ENCODE measurements around the gene IMPDH2.

The IMPDH2 gene

DNA sequence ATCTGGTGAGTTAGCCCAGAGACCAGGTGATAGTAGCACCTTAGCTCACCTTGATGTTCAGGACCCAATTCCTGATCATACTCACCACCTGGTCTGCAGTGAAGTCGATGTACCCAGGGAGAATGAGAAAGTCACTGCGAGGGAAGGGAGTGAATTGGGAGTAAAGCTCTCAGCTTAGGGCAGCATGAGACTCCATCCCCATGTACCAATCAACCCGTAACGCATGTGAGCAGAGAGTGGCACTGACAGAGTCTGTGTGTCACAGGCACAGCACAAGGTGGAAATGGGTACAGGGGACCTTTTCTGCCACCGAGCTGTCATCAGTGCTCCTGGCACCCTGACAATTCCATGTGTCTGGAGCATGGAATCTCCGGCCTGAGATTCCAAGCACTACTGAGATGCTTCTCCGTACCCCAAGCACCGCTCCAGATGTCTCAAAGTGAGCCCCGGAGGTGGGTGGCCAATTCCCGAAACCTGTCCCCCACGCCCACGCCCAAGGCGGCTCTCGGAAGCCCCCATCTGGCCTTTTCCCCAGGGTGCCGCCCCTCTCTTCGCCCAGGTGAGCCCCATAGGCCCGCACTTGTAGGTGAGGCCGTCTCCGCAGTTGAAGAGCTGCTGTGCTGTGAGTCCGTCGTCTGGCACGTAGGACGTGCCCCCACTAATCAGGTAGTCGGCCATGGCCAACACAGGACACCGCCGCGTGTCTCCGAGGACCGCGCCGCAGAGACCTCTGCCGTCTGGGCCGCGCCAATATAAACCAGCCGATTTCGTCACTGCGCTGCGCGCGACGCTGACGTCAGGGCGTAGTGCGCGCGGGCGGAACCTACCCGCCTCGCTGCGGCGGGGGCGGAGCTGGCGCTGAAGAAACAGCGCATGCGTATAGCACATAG, at the start of gene IMPDH2:
TSS of gene IMPDH2 (minus strand) at position 726 of the 890 bp plus-strand sequence. CDS start at position 678, 48 bp downstream.
- H3K4me1 ChIP-seq (ENCODE audit: control insufficient read depth, insufficient read depth, low read length) = 0 out of 2 replicates have a peak, but pooled peaks cover 2% of the 10 kb centered on the region
- no peaks in the 10 kb centered on the region for H3K9me3 ChIP-seq (ENCODE audit: control insufficient read depth, insufficient read depth, low read length)
- H3K27ac ChIP-seq (ENCODE audit: low read length) = no peak within 1 kb of the TSS
- no CpG with 5 or more reads among the region's 55 CpGs for WGBS (ENCODE audit: insufficient coverage, insufficient read length)
- peak within 1 kb of the TSS; percentile 49; the same call in 1 of the 2 replicates for H3K4me3 ChIP-seq (ENCODE audit: low read length)
- H3K36me3 ChIP-seq (ENCODE audit: control insufficient read depth, insufficient read depth, low read length) = peaks cover 42% of the 10 kb centered on the region
- no peaks in the 10 kb centered on the region for H3K27me3 ChIP-seq (ENCODE audit: control insufficient read depth, insufficient read depth, low read length)
- DNase-seq (ENCODE audit: low read depth, low spot score) = peak; percentile 64

DNA sequence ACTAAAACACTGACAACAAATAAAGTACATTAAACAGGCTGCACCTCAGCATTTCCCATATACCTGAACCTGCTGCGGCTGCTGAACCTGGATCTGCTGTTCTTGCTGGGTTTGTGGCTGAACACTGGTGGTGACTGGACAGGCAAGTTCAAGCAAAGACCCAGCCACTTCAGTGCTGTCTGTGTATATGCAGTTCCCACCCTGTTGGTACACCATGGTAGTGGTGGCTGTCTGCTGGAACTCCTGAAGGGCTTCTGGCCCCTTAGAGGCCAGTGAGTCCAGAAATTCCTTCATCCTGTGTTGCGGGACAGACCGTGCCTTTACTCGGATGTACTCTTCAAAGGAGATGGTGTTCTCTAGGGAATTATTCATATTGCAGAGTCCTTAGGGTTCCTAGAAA, 47.4 kb upstream of the IMPDH2 start:
- DNase-seq (ENCODE audit: low read depth, low spot score) = no peak
- H3K27me3 ChIP-seq (ENCODE audit: control insufficient read depth, insufficient read depth, low read length) = no peaks in the 10 kb centered on the region
- no peaks in the 10 kb centered on the region for H3K4me1 ChIP-seq (ENCODE audit: control insufficient read depth, insufficient read depth, low read length)
- H3K9me3 ChIP-seq (ENCODE audit: control insufficient read depth, insufficient read depth, low read length) = no peaks in the 10 kb centered on the region
- WGBS (ENCODE audit: insufficient coverage, insufficient read length) = no CpG with 5 or more reads among the region's 4 CpGs
- peaks cover 26% of the 10 kb centered on the region for H3K36me3 ChIP-seq (ENCODE audit: control insufficient read depth, insufficient read depth, low read length)
- H3K27ac ChIP-seq (ENCODE audit: low read length) = no peak overlapping the region
- H3K4me3 ChIP-seq (ENCODE audit: low read length) = no peak overlapping the region

DNA sequence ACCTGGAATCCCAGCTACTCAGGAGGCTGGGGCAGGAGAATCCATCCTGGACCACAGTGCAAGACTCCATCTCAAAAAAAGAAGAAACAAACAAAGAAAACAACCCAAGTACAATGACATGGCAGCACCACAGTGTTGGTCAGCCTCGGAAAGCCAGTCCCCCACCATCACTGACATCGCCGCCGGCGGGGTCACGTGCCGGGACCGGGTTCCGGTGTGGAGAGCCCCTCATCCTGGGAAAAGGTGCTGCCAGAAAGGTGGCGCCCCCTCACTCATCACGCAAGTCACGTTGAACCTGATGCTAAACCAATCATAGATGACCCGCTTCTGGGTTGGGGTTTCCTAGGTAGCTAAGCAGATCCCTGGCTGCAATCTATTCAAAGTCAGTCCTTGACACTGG, 46.9 kb upstream of the IMPDH2 start:
- no peaks in the 10 kb centered on the region for H3K4me1 ChIP-seq (ENCODE audit: control insufficient read depth, insufficient read depth, low read length)
- no peak overlapping the region for H3K27ac ChIP-seq (ENCODE audit: low read length)
- no peaks in the 10 kb centered on the region for H3K27me3 ChIP-seq (ENCODE audit: control insufficient read depth, insufficient read depth, low read length)
- no peak overlapping the region for H3K4me3 ChIP-seq (ENCODE audit: low read length)
- no peaks in the 10 kb centered on the region for H3K9me3 ChIP-seq (ENCODE audit: control insufficient read depth, insufficient read depth, low read length)
- DNase-seq (ENCODE audit: low read depth, low spot score) = no peak
- no CpG with 5 or more reads among the region's 13 CpGs for WGBS (ENCODE audit: insufficient coverage, insufficient read length)
- H3K36me3 ChIP-seq (ENCODE audit: control insufficient read depth, insufficient read depth, low read length) = peaks cover 30% of the 10 kb centered on the region

DNA sequence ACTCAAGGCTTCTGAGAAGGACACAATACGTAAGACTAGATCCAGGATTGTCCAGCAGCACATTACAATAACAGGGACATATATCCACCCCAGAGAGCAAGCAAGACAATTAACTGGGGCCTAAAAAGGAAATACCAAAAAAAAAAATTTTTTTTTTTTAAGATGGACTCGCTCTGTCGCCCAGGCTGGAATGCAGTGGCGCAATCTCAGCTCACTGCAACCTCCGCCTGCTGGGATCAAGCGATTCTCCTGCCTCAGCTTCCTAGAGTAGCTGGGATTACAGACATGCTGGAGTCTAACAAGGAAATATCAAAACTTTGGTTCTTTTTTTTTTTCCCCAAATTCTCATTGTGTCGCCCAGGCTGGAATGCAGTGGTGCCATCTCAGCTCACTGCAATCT, 28.8 kb upstream of the IMPDH2 start:
- no peaks in the 10 kb centered on the region for H3K4me1 ChIP-seq (ENCODE audit: control insufficient read depth, insufficient read depth, low read length)
- peaks cover 18% of the 10 kb centered on the region for H3K36me3 ChIP-seq (ENCODE audit: control insufficient read depth, insufficient read depth, low read length)
- no peak overlapping the region for H3K4me3 ChIP-seq (ENCODE audit: low read length)
- DNase-seq (ENCODE audit: low read depth, low spot score) = no peak
- WGBS (ENCODE audit: insufficient coverage, insufficient read length) = no CpG with 5 or more reads among the region's 7 CpGs
- no peaks in the 10 kb centered on the region for H3K27me3 ChIP-seq (ENCODE audit: control insufficient read depth, insufficient read depth, low read length)
- H3K9me3 ChIP-seq (ENCODE audit: control insufficient read depth, insufficient read depth, low read length) = no peaks in the 10 kb centered on the region
- no peak overlapping the region for H3K27ac ChIP-seq (ENCODE audit: low read length)

DNA sequence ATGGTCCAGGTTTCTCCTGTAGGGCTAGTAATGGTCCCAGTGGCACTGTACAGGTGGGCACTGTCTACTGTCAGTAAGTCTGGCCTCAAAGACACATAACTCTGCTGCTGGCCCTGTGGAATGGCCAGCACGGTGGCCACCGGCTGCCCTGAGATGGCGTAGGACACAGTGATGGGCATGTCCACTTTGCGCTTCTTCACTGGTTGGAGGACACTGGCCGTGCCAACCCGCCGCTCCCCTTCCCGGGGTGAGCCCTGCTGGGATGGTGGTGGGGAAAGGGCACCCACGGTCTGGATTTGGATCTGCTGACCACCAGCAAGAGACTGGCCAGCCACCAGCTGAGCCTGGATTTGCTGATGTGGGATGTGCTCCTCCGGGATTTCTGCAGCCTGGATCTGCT, 28.1 kb upstream of the IMPDH2 start:
- H3K9me3 ChIP-seq (ENCODE audit: control insufficient read depth, insufficient read depth, low read length) = no peaks in the 10 kb centered on the region
- WGBS (ENCODE audit: insufficient coverage, insufficient read length) = no CpG with 5 or more reads among the region's 10 CpGs
- H3K36me3 ChIP-seq (ENCODE audit: control insufficient read depth, insufficient read depth, low read length) = peaks cover 19% of the 10 kb centered on the region
- H3K27ac ChIP-seq (ENCODE audit: low read length) = no peak overlapping the region
- no peaks in the 10 kb centered on the region for H3K4me1 ChIP-seq (ENCODE audit: control insufficient read depth, insufficient read depth, low read length)
- H3K27me3 ChIP-seq (ENCODE audit: control insufficient read depth, insufficient read depth, low read length) = no peaks in the 10 kb centered on the region
- no peak overlapping the region for H3K4me3 ChIP-seq (ENCODE audit: low read length)
- no peak for DNase-seq (ENCODE audit: low read depth, low spot score)

DNA sequence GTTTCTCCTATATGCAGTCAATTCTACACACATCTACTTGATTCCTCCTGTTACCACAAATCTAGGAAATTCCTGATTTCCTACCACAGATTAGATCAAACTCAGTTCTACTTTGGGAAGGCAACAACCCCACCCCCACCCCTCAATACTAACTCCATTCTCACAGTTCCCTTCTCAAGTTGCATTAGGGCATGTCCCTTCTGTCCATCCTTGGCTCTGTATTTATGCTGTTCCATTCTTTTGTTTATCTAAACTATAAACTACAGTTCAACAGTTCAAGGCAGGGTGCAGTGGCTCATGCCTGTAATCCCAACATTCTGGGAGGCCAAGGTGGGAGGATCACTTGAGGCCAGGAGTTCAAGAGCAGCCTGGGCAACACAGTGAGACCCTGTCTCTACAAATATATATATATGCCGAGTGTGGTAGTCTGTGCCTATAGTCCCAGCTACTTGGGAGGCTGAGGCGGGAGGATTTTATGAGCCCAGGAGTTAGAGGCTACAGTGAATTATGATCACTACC, 25.2 kb upstream of the IMPDH2 start:
- H3K4me3 ChIP-seq (ENCODE audit: low read length) = no peak overlapping the region
- no peaks in the 10 kb centered on the region for H3K4me1 ChIP-seq (ENCODE audit: control insufficient read depth, insufficient read depth, low read length)
- no peaks in the 10 kb centered on the region for H3K9me3 ChIP-seq (ENCODE audit: control insufficient read depth, insufficient read depth, low read length)
- peaks cover 23% of the 10 kb centered on the region for H3K36me3 ChIP-seq (ENCODE audit: control insufficient read depth, insufficient read depth, low read length)
- DNase-seq (ENCODE audit: low read depth, low spot score) = no peak
- H3K27ac ChIP-seq (ENCODE audit: low read length) = no peak overlapping the region
- no peaks in the 10 kb centered on the region for H3K27me3 ChIP-seq (ENCODE audit: control insufficient read depth, insufficient read depth, low read length)
- no CpG with 5 or more reads among the region's 2 CpGs for WGBS (ENCODE audit: insufficient coverage, insufficient read length)

DNA sequence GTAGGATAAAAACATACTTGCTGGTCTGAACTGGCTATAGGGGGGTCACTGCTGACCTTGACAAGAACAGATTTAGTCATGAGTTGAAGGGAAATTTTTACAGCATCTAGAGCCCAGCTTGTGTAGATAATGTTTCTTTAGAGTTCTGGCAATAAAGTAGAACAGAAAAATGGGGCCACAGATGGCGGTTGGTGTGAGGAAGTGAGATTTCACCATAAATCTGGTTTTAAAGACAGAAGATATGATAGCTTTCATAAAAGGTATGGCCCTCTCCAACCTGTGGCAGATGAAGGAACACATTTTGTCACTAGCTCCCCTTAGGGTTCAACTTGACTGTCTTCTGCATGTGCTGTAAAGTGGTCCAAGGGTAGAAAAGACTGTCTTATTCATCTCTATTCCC, 24.3 kb upstream of the IMPDH2 start:
- WGBS (ENCODE audit: insufficient coverage, insufficient read length) = no CpG with 5 or more reads among the region's 1 CpG
- H3K9me3 ChIP-seq (ENCODE audit: control insufficient read depth, insufficient read depth, low read length) = no peaks in the 10 kb centered on the region
- H3K27me3 ChIP-seq (ENCODE audit: control insufficient read depth, insufficient read depth, low read length) = no peaks in the 10 kb centered on the region
- DNase-seq (ENCODE audit: low read depth, low spot score) = no peak
- no peaks in the 10 kb centered on the region for H3K4me1 ChIP-seq (ENCODE audit: control insufficient read depth, insufficient read depth, low read length)
- no peak overlapping the region for H3K4me3 ChIP-seq (ENCODE audit: low read length)
- no peak overlapping the region for H3K27ac ChIP-seq (ENCODE audit: low read length)
- H3K36me3 ChIP-seq (ENCODE audit: control insufficient read depth, insufficient read depth, low read length) = peaks cover 23% of the 10 kb centered on the region

DNA sequence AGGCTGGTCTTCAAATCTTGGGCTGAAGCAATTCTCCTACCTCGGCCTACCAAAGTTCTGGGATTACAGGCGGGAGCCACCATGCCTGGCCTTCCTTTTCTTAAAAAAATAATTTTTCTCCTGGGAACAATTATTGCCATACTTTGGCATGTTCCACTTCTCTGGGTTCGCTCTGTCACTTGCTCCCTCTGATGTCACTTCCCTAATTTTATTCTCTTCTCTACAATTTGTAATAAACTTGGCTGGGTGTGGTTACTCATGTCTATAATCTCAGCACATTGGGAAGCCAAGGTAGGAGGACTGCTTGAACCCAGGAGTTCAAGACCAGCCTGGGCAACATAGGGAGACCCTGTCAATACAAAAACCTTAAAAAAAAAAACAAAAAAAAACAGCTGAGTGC, 6.1 kb upstream of the IMPDH2 start:
- no peak overlapping the region for H3K27ac ChIP-seq (ENCODE audit: low read length)
- DNase-seq (ENCODE audit: low read depth, low spot score) = no peak
- peaks cover 16% of the 10 kb centered on the region for H3K36me3 ChIP-seq (ENCODE audit: control insufficient read depth, insufficient read depth, low read length)
- WGBS (ENCODE audit: insufficient coverage, insufficient read length) = no CpG with 5 or more reads among the region's 3 CpGs
- H3K4me1 ChIP-seq (ENCODE audit: control insufficient read depth, insufficient read depth, low read length) = no peaks in the 10 kb centered on the region
- H3K4me3 ChIP-seq (ENCODE audit: low read length) = no peak overlapping the region
- H3K27me3 ChIP-seq (ENCODE audit: control insufficient read depth, insufficient read depth, low read length) = no peaks in the 10 kb centered on the region
- no peaks in the 10 kb centered on the region for H3K9me3 ChIP-seq (ENCODE audit: control insufficient read depth, insufficient read depth, low read length)

DNA sequence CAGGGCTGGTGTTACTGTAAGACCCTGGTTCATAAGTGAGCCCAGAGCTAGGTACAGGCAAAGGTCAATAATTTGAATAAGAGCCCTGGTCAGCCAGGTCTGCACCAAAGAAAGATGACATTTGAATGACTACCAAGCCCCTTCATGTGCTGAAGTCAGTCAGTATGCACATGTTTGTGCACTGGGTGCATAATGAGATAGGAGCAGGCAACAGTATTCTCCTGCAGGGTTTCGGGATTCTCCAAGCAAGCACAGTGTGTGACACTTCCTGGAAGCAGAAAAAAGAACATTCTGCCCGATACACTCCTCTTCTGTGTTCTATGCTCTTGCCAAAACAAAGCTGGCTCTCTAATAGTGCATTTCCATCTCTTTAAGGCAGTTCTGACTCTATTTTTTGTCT, 5.5 kb upstream of the IMPDH2 start:
- Histone ChIP-seq H3K27ac (ENCODE audit: low read length) (no peak overlapping the region), H3K36me3 (ENCODE audit: control insufficient read depth, insufficient read depth, low read length) (peaks cover 16% of the 10 kb centered on the region), H3K4me1 (ENCODE audit: control insufficient read depth, insufficient read depth, low read length) (no peaks in the 10 kb centered on the region), H3K27me3 (ENCODE audit: control insufficient read depth, insufficient read depth, low read length) (no peaks in the 10 kb centered on the region), H3K9me3 (ENCODE audit: control insufficient read depth, insufficient read depth, low read length) (no peaks in the 10 kb centered on the region), H3K4me3 (ENCODE audit: low read length) (no peak overlapping the region)
- DNase-seq (ENCODE audit: low read depth, low spot score) = no peak
- WGBS (ENCODE audit: insufficient coverage, insufficient read length) = no CpG with 5 or more reads among the region's 2 CpGs

DNA sequence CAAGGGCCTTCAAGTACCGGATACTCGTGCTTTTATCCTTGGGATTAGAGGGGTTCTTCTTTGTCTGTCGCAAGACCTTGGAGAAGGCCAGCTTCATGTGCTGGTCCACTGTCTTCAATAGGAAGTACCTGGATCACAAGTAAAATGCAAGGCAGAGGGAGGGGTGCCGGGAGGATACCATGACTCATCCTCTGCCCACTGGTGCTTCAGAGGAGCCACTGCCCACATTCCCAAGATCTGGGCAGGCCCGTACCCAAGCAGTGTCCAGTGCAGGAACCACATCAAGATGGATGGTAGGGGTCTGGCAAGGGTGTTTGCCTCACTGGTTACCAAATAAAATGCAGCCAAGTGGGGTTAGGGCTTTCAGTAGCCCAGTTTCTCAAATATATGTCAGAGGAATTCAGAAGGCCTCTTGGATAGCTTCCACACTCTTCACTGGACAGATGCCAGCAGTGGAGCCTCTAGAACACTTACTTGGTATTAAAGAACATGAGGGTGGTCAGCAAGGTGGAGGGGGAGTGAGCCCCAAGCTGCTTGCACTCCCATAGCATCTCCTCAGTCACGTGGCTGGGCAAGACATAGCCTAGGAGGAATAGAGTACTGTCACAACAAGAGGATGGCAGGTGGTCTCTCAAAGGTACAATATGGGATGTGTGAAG, 3.6 kb upstream of the IMPDH2 start:
- Histone ChIP-seq H3K36me3 (ENCODE audit: control insufficient read depth, insufficient read depth, low read length) (peaks cover 16% of the 10 kb centered on the region), H3K9me3 (ENCODE audit: control insufficient read depth, insufficient read depth, low read length) (no peaks in the 10 kb centered on the region), H3K4me3 (ENCODE audit: low read length) (no peak overlapping the region), H3K4me1 (ENCODE audit: control insufficient read depth, insufficient read depth, low read length) (0 out of 2 replicates have a peak, but pooled peaks cover 2% of the 10 kb centered on the region), H3K27ac (ENCODE audit: low read length) (no peak overlapping the region), H3K27me3 (ENCODE audit: control insufficient read depth, insufficient read depth, low read length) (no peaks in the 10 kb centered on the region)
- no peak for DNase-seq (ENCODE audit: low read depth, low spot score)
- no CpG with 5 or more reads among the region's 6 CpGs for WGBS (ENCODE audit: insufficient coverage, insufficient read length)
